Ishikawa (cell line): ENCODE results near the gene GEMIN5.

Source experiments
- CREB1 ChIP-seq: IDR thresholded peaks from 2 replicates; pipeline ENCODE4 v1.6.1; 2012; ENCODE audit warnings: low read depth
- EGR1 ChIP-seq: IDR thresholded peaks from 2 replicates; pipeline ENCODE4 v1.6.1; 2012
- EP300 ChIP-seq: IDR thresholded peaks from 2 replicates; pipeline ENCODE4 v1.6.1; 2012; ENCODE audit warnings: borderline replicate concordance
- FOXM1 ChIP-seq: IDR thresholded peaks from 2 replicates; pipeline ENCODE4 v1.6.1; 2012; ENCODE audit warnings: low read depth, borderline replicate concordance
- MAX ChIP-seq: IDR thresholded peaks from 2 replicates; pipeline ENCODE4 v1.6.1; 2012
- RAD21 ChIP-seq: IDR thresholded peaks from 2 replicates; pipeline ENCODE4 v1.6.1; 2012; ENCODE audit warnings: low read depth
- REST ChIP-seq: IDR thresholded peaks from 2 replicates; pipeline ENCODE4 v1.6.1; 2012; ENCODE audit warnings: low read depth, mild to moderate bottlenecking
- TAF1 ChIP-seq: IDR thresholded peaks from 2 replicates; pipeline ENCODE4 v1.6.1; 2012; ENCODE audit warnings: low read depth, mild to moderate bottlenecking
- TEAD4 ChIP-seq: IDR thresholded peaks from 2 replicates; pipeline ENCODE4 v1.6.1; 2012
- USF1 ChIP-seq: IDR thresholded peaks from 2 replicates; pipeline ENCODE4 v1.6.1; 2012
- ZBTB7A ChIP-seq: IDR thresholded peaks from 2 replicates; pipeline ENCODE4 v1.6.1; 2012; ENCODE audit warnings: low read depth

DNA sequence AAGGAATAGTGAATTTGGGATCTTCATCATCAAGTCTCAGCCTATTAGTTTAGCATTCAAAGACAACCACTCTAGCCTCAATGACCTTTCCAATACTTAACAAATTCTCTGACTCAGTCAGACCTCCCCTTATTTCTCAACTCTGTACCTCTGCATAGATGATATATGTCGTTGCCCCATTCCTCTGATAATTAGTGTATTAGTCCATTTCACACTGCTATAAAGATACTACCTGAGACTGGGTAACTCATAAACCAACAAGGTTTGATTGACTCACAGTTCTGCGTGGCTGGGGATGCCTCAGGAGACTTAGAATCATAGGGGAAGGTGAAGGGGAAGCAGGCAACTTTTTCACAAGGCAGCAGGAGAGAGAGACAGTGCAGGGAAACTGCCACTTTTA lies 11.8 kb upstream of the GEMIN5 start:
- TF ChIP-seq FOXM1: no peak
- TF ChIP-seq EGR1: no peak
- no peak for TF ChIP-seq CREB1
- TF ChIP-seq REST: no peak
- TF ChIP-seq EP300: no peak
- no peak for TF ChIP-seq RAD21
- no peak for TF ChIP-seq TEAD4
- no peak for TF ChIP-seq TAF1
- TF ChIP-seq USF1: no peak
- no peak for TF ChIP-seq MAX
- no peak for TF ChIP-seq ZBTB7A
